Coronary artery (tissue), 2 donors: Measurements from ENCODE around the gene NLRC3.
"Not testable (repeated sequence)": the region's sequence is repeated elsewhere in the genome, so short reads cannot be mapped to it uniquely, and the experiment has no call there.

Experiments
- DNase-seq: peaks from one replicate; pipeline ENCODE4 v3.0.0-alpha.2; 2017; ENCODE audit warnings: low spot score
- H3K27ac ChIP-seq, 2 donors: fragments of 200-600 bp; sonication (generic); one replicate each; pipeline ENCODE4 v1.5.1; 2016 to 2019
- H3K4me3 ChIP-seq: fragments of 200-600 bp; sonication (generic); 2 replicates; pipeline ENCODE4 v1.5.1; 2016; ENCODE audit warnings: mild to moderate bottlenecking, moderate library complexity
- TF ChIP-seq, protein P1 (sequence below): fragments of 200-600 bp; sonication (generic); IDR thresholded peaks from one replicate; pipeline ENCODE4 v1.5.1; 2019; ENCODE audit warnings: antibody characterized with exemption

Gene NLRC3

DNA sequence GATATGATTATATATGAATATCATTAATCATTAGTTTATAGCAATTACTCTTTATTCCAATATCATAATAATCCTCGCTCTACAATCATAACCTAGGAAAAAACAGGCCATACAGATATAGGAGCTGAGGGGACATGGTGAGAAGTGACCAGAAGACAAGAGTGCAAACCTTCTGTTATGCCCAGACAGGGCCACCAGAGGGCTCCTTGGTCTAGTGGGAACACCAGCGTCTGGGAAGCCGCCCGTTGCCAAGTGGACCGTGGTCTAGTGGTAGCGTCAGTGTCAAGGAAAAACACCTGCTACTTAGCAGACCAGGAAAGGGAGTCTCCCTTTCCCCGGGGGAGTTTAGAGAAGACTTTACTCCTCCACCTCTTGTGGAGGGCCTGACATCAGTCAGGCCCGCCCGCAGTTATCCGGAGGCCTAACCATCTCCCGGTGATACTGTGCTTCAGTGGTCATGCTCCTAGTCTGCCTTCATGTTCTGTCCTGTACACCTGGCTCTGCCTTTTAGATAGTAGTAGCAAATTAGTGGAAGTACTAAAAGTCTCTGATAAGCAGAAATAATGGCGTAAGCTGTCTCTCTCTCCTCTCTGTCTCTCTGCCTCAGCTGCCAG is 49.9 kb downstream of the NLRC3 start:
- TF ChIP-seq, protein P1, sequence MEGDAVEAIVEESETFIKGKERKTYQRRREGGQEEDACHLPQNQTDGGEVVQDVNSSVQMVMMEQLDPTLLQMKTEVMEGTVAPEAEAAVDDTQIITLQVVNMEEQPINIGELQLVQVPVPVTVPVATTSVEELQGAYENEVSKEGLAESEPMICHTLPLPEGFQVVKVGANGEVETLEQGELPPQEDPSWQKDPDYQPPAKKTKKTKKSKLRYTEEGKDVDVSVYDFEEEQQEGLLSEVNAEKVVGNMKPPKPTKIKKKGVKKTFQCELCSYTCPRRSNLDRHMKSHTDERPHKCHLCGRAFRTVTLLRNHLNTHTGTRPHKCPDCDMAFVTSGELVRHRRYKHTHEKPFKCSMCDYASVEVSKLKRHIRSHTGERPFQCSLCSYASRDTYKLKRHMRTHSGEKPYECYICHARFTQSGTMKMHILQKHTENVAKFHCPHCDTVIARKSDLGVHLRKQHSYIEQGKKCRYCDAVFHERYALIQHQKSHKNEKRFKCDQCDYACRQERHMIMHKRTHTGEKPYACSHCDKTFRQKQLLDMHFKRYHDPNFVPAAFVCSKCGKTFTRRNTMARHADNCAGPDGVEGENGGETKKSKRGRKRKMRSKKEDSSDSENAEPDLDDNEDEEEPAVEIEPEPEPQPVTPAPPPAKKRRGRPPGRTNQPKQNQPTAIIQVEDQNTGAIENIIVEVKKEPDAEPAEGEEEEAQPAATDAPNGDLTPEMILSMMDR, result peak; percentile 56
- DNase-seq, H3K4me3 ChIP-seq, H3K27ac ChIP-seq: not testable (repeated sequence)

DNA sequence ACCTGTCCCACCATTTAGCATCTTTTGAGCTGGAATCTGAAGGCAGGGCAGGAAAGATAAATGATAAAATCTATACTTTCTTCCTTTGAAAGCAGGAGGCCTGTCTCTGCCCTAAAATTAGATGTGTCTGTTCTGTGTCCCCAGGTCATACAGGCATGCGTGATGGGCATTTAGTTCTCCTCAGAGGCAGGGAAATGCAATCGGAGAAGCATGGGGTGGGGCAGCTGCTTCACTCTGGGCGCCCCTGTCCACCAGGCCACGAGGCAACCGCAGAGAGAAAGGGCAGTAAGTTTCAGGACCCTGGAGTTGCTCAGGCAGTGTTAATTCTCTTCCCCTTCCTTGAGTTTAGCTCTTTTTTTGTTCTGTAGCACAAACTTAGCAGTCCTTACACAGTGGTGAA is 51.3 kb downstream of the NLRC3 start:
- Histone ChIP-seq H3K4me3 (no peak overlapping the region), H3K27ac (no peak overlapping the region)
- DNase-seq, result no peak
- TF ChIP-seq, protein P1, result no peak

DNA sequence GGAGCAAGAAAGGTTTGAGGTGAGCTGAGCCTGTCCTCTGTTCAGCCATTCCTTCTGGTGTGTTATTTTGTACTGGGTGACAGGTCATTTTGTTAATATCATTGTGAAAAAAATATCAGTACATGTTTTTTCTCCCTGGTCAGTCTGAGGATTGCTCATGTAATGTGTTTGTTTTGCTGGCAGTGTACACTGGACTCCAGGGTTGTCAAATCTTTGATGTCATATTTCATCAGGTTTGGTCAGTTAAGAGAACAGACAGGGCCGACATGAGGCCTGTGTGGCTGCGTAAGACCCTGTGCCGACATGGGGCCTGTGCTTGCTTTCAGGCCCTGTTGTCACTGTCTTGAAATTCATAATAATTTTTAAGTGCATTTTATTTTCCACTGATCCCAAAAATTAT is 53.9 kb downstream of the NLRC3 start:
- DNase-seq, result no peak
- Histone ChIP-seq H3K4me3 (no peak overlapping the region), H3K27ac (no peak overlapping the region)
- TF ChIP-seq, protein P1, result no peak

DNA sequence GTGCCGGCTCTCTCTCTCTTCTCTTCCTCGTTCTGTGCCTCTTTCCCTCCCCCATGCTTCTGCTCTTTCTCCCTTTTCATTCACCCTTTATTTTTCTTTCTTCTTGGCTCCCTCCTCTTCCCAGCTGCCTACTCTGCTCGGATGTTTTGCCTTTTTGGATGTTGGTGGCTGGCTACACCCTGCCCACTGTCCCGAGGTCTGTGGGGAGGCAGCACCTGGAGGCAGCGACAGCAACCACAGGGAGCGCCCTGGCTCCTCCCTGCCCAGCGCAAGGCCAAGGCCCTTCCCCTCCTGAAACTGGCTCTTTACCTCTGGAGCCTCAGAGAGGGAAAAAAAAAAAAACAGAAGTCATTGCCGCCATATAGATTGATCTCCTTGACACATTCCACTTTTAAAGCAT is 56.4 kb downstream of the NLRC3 start:
- TF ChIP-seq, protein P1, result no peak
- H3K4me3 ChIP-seq, result no peak overlapping the region
- no peak overlapping the region for H3K27ac ChIP-seq
- DNase-seq, result no peak

- no peak for DNase-seq
- TF ChIP-seq, protein P1, result no peak
- H3K27ac ChIP-seq, result no peak overlapping the region
- no peak overlapping the region for H3K4me3 ChIP-seq
Observed at GRCh38 chr16:3520413-3520812, 56.8 kb downstream of the NLRC3 start.

- Histone ChIP-seq H3K4me3 (no peak overlapping the region), H3K27ac (no peak overlapping the region)
- no peak for DNase-seq
- TF ChIP-seq, protein P1, result no peak
Observed at GRCh38 chr16:3519581-3519980, 57.6 kb downstream of the NLRC3 start.

GRCh38 chr16:3518986-3519348 is 58.2 kb downstream of the NLRC3 start:
- H3K4me3 ChIP-seq, result no peak overlapping the region
- DNase-seq, result no peak
- TF ChIP-seq, protein P1, result no peak
- no peak overlapping the region for H3K27ac ChIP-seq
